ENCODE results near the gene ADGRG2.

Gene ADGRG2

GRCh38 chrX:19091596-19091995, 30.7 kb downstream of the ADGRG2 start:
- TF ChIP-seq NFIC (IDR thresholded peaks at IDR 0.05) (no peak), EP300 (IDR thresholded peaks at IDR 0.05; ENCODE audit: borderline replicate concordance) (no peak), FOXM1 (IDR thresholded peaks at IDR 0.05; ENCODE audit: borderline replicate concordance, low read depth) (no peak)
- TF ChIP-seq, protein P1, sequence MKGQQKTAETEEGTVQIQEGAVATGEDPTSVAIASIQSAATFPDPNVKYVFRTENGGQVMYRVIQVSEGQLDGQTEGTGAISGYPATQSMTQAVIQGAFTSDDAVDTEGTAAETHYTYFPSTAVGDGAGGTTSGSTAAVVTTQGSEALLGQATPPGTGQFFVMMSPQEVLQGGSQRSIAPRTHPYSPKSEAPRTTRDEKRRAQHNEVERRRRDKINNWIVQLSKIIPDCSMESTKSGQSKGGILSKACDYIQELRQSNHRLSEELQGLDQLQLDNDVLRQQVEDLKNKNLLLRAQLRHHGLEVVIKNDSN (IDR thresholded peaks at IDR 0.05) = no peak

- TF ChIP-seq FOXM1 (IDR thresholded peaks at IDR 0.05; ENCODE audit: borderline replicate concordance, low read depth) (no peak), EP300 (IDR thresholded peaks at IDR 0.05; ENCODE audit: borderline replicate concordance) (no peak), REST (IDR thresholded peaks at IDR 0.05; ENCODE audit: low read depth) (no peak), ZBTB7A (IDR thresholded peaks at IDR 0.05; ENCODE audit: low read depth) (no peak), EGR1 (IDR thresholded peaks at IDR 0.05) (no peak), RAD21 (IDR thresholded peaks at IDR 0.05; ENCODE audit: low read depth) (no peak), TEAD4 (IDR thresholded peaks at IDR 0.05) (no peak), YY1 (IDR thresholded peaks at IDR 0.05; ENCODE audit: low read depth) (no peak), MAX (IDR thresholded peaks at IDR 0.05) (no peak), TCF12 (IDR thresholded peaks at IDR 0.05; ENCODE audit: low read depth) (no peak), CEBPB (IDR thresholded peaks at IDR 0.05) (no peak), NFIC (IDR thresholded peaks at IDR 0.05) (no peak), CREB1 (IDR thresholded peaks at IDR 0.05; ENCODE audit: low read depth) (no peak), TAF1 (IDR thresholded peaks at IDR 0.05; ENCODE audit: low read depth) (no peak)
- TF ChIP-seq, protein P1 (IDR thresholded peaks at IDR 0.05) = no peak
Observed at GRCh38 chrX:19089555-19090040, 32.7 kb downstream of the ADGRG2 start.

GRCh38 chrX:19086102-19086772, 36.0 kb downstream of the ADGRG2 start:
- TF ChIP-seq TCF12 (IDR thresholded peaks at IDR 0.05; ENCODE audit: low read depth) = no peak
- TF ChIP-seq CEBPB (IDR thresholded peaks at IDR 0.05) = no peak
- TF ChIP-seq TAF1 (IDR thresholded peaks at IDR 0.05; ENCODE audit: low read depth) = no peak
- no peak for TF ChIP-seq NFIC (IDR thresholded peaks at IDR 0.05)
- TF ChIP-seq FOXM1 (IDR thresholded peaks at IDR 0.05; ENCODE audit: borderline replicate concordance, low read depth) = no peak
- no peak for TF ChIP-seq ZBTB7A (IDR thresholded peaks at IDR 0.05; ENCODE audit: low read depth)
- no peak for TF ChIP-seq TEAD4 (IDR thresholded peaks at IDR 0.05)
- no peak for TF ChIP-seq YY1 (IDR thresholded peaks at IDR 0.05; ENCODE audit: low read depth)
- no peak for TF ChIP-seq CREB1 (IDR thresholded peaks at IDR 0.05; ENCODE audit: low read depth)
- TF ChIP-seq, protein P1 (IDR thresholded peaks at IDR 0.05) = no peak
- TF ChIP-seq EP300 (IDR thresholded peaks at IDR 0.05; ENCODE audit: borderline replicate concordance) = no peak
- TF ChIP-seq REST (IDR thresholded peaks at IDR 0.05; ENCODE audit: low read depth) = no peak
- TF ChIP-seq RAD21 (IDR thresholded peaks at IDR 0.05; ENCODE audit: low read depth) = no peak
- no peak for TF ChIP-seq EGR1 (IDR thresholded peaks at IDR 0.05)
- no peak for TF ChIP-seq MAX (IDR thresholded peaks at IDR 0.05)

- TF ChIP-seq TCF12 (IDR thresholded peaks at IDR 0.05; ENCODE audit: low read depth) (no peak), CREB1 (IDR thresholded peaks at IDR 0.05; ENCODE audit: low read depth) (no peak), REST (IDR thresholded peaks at IDR 0.05; ENCODE audit: low read depth) (no peak), FOXM1 (IDR thresholded peaks at IDR 0.05; ENCODE audit: borderline replicate concordance, low read depth) (no peak)
Observed at GRCh38 chrX:19085666-19086065, 36.6 kb downstream of the ADGRG2 start.
